Measurements from ENCODE around the gene GLI3. TPM values are rescaled to one million over a fixed set of nuclear protein-coding genes. Genes with fewer than 3 reads are reported as not detected.

Gene GLI3
- polyA plus RNA-seq, 2 of the 4 experiments (the other 2 are of a cell fraction) = 0.09 TPM; not detected in 1

GRCh38 chr7:42233171-42233570, 3.8 kb downstream of the GLI3 start:
- TF ChIP-seq CBX2 (IDR thresholded peaks at IDR 0.05; ENCODE audit: borderline replicate concordance, low read depth) (no peak), FOSB (CRISPR knock-in tag; IDR thresholded peaks at IDR 0.05) (no peak), HES2 (IDR thresholded peaks at IDR 0.05) (no peak), PBX3 (IDR thresholded peaks at IDR 0.05) (no peak), RAD21 (conservative IDR thresholded peaks at IDR 0.05 in 1 of 2, IDR thresholded peaks at IDR 0.05 in 1 of 2) (no peak), ZNF302 (CRISPR knock-in tag; IDR thresholded peaks at IDR 0.05) (no peak), KDM1A (IDR thresholded peaks at IDR 0.05; ENCODE audit: low read depth) (no peak), EHF (CRISPR knock-in tag; IDR thresholded peaks at IDR 0.05) (no peak)
- H3K9me3 ChIP-seq = no peaks in the 10 kb centered on the region
- ChIA-PET POLR2A (no interaction called here), CTCF (interaction anchor here (0.7 to 1.1 kb wide), 3 partner anchors 8 to 39 kb away, joined by 3 to 5 read pairs (median 4); no protein-coding TSS in a partner anchor)
- no peak for ATAC-seq
- no peak overlapping the region for H3K4me3 ChIP-seq
- no peak for FAIRE-seq
- no peaks in the 10 kb centered on the region for H3K4me1 ChIP-seq
- no peak overlapping the region for H3K4me2 ChIP-seq
- WGBS (ENCODE audit: missing lambda C conversion rate) = 0% methylated on average over 2 of the region's 2 CpGs
- DNase-seq (ENCODE audit: low read depth in 1 of 2, low spot score in 1 of 2) = no peak
- no peak overlapping the region for H3K27ac ChIP-seq

GRCh38 chr7:42232275-42232674, 4.7 kb downstream of the GLI3 start:
- ChIA-PET CTCF (interaction anchor here (0.6 kb wide), 1 partner anchor 289 kb away, joined by 3 read pairs; no protein-coding TSS in a partner anchor), POLR2A (no interaction called here)
- Histone ChIP-seq H3K4me3 (no peak overlapping the region), H3K4me1 (no peaks in the 10 kb centered on the region), H3K27ac (no peak overlapping the region), H3K9me3 (no peaks in the 10 kb centered on the region), H3K4me2 (no peak overlapping the region)
- TF ChIP-seq MAFK (IDR thresholded peaks at IDR 0.05; ENCODE audit: partially characterized antibody) = no peak
- TF ChIP-seq USF2 (IDR thresholded peaks at IDR 0.05) = no peak
- no peak for TF ChIP-seq RARB (CRISPR knock-in tag; IDR thresholded peaks at IDR 0.05)
- no peak for TF ChIP-seq HDAC2 (IDR thresholded peaks at IDR 0.05)
- TF ChIP-seq REST (IDR thresholded peaks at IDR 0.05) = no peak
- no peak for TF ChIP-seq HOXB5 (CRISPR knock-in tag; IDR thresholded peaks at IDR 0.05)
- no peak for TF ChIP-seq SREBF2 (IDR thresholded peaks at IDR 0.05)
- TF ChIP-seq ZNF302 (CRISPR knock-in tag; IDR thresholded peaks at IDR 0.05) = no peak
- TF ChIP-seq RFX5 (IDR thresholded peaks at IDR 0.05) = no peak
- DNase-seq (ENCODE audit: low read depth in 1 of 2, low spot score in 1 of 2) (no peak), FAIRE-seq (no peak), ATAC-seq (no peak)
- whole genome bisulfite sequencing (ENCODE audit: missing lambda C conversion rate) = 44% methylated on average over 4 of the region's 4 CpGs

GRCh38 chr7:42231043-42231787, 5.8 kb downstream of the GLI3 start:
- Histone ChIP-seq H3K27ac (no peak overlapping the region), H3K4me1 (no peaks in the 10 kb centered on the region), H3K4me3 (no peak overlapping the region), H3K9me3 (no peaks in the 10 kb centered on the region), H3K4me2 (no peak overlapping the region)
- WGBS (ENCODE audit: missing lambda C conversion rate) = 0% methylated on average over 1 of the region's 1 CpG
- ATAC-seq = no peak
- FAIRE-seq = no peak
- POLR2A ChIA-PET = no interaction called here
- no peak for DNase-seq (ENCODE audit: low read depth in 1 of 2, low spot score in 1 of 2)
- CTCF ChIA-PET = no interaction called here
- no peak for TF ChIP-seq GATA3 (IDR thresholded peaks at IDR 0.05; ENCODE audit: borderline replicate concordance)
- no peak for TF ChIP-seq MAZ (IDR thresholded peaks at IDR 0.05; ENCODE audit: borderline replicate concordance, low read depth, low read length)
- TF ChIP-seq NR3C1 (IDR thresholded peaks at IDR 0.05) = no peak
- no peak for TF ChIP-seq ZFP36 (IDR thresholded peaks at IDR 0.05; ENCODE audit: borderline replicate concordance, partially characterized antibody)
- no peak for TF ChIP-seq BCL3 (IDR thresholded peaks at IDR 0.05)
- no peak for TF ChIP-seq RCOR1 (IDR thresholded peaks at IDR 0.05; ENCODE audit: low read depth, low read length)
- no peak for TF ChIP-seq RNF2 (IDR thresholded peaks at IDR 0.05; ENCODE audit: borderline replicate concordance, low read depth)
- TF ChIP-seq KDM5A (IDR thresholded peaks at IDR 0.05) = no peak
- TF ChIP-seq PBX3 (IDR thresholded peaks at IDR 0.05) = no peak
- no peak for TF ChIP-seq EHMT2 (IDR thresholded peaks at IDR 0.05; ENCODE audit: low read depth)
- no peak for TF ChIP-seq RAD21 (conservative IDR thresholded peaks at IDR 0.05 in 1 of 2, IDR thresholded peaks at IDR 0.05 in 1 of 2)
- TF ChIP-seq SMC3 (IDR thresholded peaks at IDR 0.05) = no peak
